ENCODE results near the gene ANTXR1.

ANTXR1 gene

DNA sequence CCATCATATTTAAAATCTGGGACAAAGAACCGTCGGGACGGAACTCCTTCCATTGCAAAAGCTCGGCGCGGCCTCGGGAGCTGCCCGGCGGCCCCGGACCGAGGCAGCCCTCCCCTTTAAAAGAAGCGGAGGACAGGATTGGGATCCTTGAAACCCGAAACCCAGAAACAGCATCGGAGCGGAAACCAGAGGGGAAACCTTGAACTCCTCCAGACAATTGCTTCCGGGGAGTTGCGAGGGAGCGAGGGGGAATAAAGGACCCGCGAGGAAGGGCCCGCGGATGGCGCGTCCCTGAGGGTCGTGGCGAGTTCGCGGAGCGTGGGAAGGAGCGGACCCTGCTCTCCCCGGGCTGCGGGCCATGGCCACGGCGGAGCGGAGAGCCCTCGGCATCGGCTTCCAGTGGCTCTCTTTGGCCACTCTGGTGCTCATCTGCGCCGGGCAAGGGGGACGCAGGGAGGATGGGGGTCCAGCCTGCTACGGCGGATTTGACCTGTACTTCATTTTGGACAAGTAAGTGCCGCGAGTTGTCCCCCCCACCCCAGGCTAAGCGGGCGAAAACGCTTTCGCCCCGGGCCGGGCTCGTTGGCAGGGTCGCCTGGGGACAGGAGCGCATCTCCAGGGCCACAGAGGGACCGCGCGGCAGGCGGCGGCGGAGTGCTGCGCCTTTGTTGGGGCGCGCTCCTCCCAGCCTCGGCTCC lies at the start of gene ANTXR1:
ANTXR1 (plus strand) TSS at position 38 of the 698 bp plus-strand sequence; CDS start at position 359, 321 bp downstream.
- no peak for DNase-seq (ENCODE audit: low read depth in 1 of 2, low spot score in 1 of 2)

DNA sequence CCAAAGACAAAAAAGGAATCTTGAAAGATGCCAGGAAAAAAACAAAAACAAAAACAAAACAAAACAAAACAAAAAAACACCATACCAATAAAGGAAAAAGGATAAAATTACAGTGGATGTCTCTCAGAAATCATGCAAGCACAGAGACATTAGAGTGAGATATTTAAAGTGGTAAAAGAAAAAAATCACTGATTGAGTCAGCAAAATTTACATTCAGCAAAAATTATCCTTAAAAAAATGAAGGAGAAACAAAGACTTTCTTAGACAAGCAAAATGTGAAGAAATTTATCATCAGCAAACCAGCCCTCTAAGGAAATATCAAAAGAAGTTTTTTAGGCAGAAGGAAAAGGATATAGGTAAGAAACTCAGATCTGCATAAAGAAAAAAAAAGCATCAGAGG lies 48.7 kb upstream of the ANTXR1 start:
- DNase-seq (ENCODE audit: low read depth in 1 of 2, low spot score in 1 of 2) = no peak

GRCh38 chr2:68968221-68968620 lies 44.8 kb upstream of the ANTXR1 start:
- DNase-seq (ENCODE audit: low read depth in 1 of 2, low spot score in 1 of 2) = no peak

- no peak for DNase-seq (ENCODE audit: low read depth in 1 of 2, low spot score in 1 of 2)
Observed at GRCh38 chr2:68969736-68970490, 43.1 kb upstream of the ANTXR1 start.

DNA sequence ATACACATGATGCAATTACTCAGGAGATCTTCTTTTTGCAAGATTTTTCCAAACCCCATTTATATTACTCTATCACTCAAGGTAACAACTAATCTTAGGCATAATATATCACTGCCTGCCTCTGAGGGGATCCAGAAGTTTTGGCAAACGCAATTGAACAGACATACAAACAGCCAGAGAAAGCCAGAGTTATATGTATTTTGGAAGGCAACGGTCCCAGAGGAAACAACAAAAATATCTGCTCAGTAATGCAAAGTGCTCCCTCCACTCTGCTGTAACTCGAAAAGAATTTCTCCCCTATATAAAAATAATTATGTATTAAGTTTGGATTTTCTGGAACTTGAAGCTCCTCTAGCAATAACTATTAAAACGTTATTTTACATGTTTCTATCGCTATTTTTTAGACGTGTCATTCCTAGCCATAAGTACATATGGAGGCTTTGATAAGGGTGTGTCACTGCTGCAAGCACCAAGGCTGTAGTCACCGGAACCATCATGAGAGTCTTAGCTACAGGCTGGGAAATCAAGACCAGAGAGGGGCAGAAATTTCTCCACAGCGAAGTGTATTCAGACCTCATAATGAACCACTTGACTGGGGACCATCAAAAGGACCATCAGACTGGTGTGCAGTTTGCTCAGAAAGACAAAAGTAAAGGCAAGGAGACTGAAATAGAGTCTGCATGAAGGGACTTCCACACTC lies 42.3 kb upstream of the ANTXR1 start:
- DNase-seq (ENCODE audit: low read depth in 1 of 2, low spot score in 1 of 2) = no peak

DNA sequence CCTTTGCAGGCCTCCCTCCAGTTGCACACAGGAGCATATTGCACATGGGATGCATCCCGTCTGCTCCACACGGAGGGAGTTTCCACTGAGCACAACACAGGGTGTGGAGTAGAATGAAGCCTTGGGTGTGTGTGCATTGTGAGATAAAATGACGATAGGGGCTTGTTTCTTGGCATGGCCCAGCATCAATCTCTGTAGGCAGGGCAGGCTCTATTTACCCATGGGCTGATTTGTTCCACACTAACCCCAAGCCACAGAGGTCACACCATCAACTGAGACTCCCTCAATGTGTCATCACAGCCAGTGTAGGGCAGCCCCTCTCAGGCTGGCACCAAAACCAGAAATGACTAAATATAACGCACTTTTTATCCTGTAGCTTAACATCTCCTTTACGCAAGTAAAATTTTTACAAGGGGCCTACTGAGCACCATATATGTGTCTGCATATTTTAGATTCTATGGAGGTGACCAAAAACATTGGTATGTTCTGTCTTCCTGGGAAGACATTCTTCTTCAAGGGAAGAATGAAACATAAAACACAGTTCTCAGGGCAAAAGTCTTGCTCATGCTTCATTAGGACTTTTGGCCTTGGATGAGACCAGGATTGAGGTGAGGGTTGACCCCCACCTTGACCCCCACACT lies 41.3 kb upstream of the ANTXR1 start:
- no peak for DNase-seq (ENCODE audit: low read depth in 1 of 2, low spot score in 1 of 2)

DNA sequence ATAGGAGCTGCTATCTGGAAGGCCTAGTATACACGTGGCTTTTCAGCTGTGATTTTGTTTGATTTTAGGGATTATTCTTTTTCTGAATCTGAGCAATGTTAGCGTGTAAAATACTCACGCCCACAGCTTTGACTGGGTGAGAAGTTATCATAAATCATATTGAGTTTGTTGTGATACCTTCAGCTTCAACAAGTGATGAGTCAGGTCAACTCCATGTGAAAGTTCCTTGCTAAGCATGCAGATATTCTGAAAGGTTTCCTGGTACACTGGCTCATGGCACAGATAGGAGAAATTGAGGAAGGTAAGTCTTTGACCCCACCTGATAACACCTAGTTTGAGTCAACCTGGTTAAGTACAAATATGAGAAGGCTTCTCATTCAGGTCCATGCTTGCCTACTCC lies 38.7 kb upstream of the ANTXR1 start, which contains the start of gene GKN1:
GKN1 (plus strand) TSS at position 386 of the 400 bp plus-strand sequence. CDS start 42 bp downstream, outside the sequence.
- no peak for DNase-seq (ENCODE audit: low read depth in 1 of 2, low spot score in 1 of 2)

- DNase-seq (ENCODE audit: low read depth in 1 of 2, low spot score in 1 of 2) = no peak
Observed at GRCh38 chr2:68974946-68975665, 37.9 kb upstream of the ANTXR1 start.

DNA sequence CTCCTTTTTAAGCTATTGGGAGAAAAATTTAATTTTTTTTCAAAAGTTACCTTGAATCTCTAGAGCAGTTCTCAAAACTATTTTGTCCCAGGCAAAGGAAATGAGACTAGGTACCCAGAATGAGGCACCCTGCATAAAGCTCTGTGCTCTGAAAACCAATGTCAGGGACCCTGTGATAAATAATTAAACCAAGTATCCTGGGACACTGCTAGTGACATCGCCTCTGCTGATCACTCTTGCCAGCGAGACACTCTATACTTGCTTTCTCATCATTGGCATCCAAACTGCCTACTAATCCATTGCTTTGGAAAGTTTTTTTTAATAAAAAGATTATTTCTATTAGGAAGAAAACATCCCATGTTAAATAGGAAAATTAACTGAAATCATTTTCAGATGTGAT lies 37.1 kb upstream of the ANTXR1 start:
- DNase-seq (ENCODE audit: low read depth in 1 of 2, low spot score in 1 of 2) = no peak

DNA sequence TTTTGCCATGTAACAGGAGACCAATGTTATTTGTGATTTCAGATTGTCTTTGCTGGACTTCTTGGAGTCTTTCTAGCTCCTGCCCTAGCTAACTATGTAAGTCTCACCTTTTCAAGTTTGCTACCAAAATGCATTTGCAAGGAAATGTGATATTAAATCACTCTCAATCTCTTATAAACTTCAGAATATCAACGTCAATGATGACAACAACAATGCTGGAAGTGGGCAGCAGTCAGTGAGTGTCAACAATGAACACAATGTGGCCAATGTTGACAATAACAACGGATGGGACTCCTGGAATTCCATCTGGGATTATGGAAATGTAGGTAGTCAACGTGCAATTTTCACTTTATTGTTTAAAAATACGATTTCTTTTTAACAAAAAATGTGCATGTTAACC lies 35.5 kb upstream of the ANTXR1 start:
- no peak for DNase-seq (ENCODE audit: low read depth in 1 of 2, low spot score in 1 of 2)

GRCh38 chr2:68978098-68978497 lies 34.9 kb upstream of the ANTXR1 start:
- no peak for DNase-seq (ENCODE audit: low read depth in 1 of 2, low spot score in 1 of 2)

GRCh38 chr2:68980956-68981355 lies 32.0 kb upstream of the ANTXR1 start:
- DNase-seq (ENCODE audit: low read depth in 1 of 2, low spot score in 1 of 2) = no peak

- no peak for DNase-seq (ENCODE audit: low read depth in 1 of 2, low spot score in 1 of 2)
Observed at GRCh38 chr2:68987021-68987503, 25.9 kb upstream of the ANTXR1 start.

DNA sequence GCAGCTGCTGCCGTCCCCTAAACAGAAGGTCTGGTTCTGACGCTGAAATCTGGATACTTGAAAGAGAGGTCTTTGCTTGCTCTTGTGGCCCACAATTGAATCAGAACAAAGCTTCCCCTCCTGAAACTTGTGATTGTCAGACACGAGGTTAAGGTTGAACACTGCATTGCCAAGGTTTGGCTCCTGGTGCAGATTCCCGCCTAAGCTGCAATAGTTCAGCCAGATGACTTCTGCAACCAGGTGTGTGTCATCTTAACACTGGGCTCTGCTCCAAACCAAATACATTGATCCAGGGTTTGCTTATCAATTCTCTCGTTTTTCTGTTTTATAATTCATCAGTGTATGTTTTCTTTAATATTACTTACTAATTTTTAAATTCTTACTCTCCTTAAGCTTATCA lies 23.9 kb upstream of the ANTXR1 start:
- DNase-seq (ENCODE audit: low read depth in 1 of 2, low spot score in 1 of 2) = no peak

GRCh38 chr2:68992341-68992740 lies 20.6 kb upstream of the ANTXR1 start:
- DNase-seq (ENCODE audit: low read depth in 1 of 2, low spot score in 1 of 2) = no peak

DNA sequence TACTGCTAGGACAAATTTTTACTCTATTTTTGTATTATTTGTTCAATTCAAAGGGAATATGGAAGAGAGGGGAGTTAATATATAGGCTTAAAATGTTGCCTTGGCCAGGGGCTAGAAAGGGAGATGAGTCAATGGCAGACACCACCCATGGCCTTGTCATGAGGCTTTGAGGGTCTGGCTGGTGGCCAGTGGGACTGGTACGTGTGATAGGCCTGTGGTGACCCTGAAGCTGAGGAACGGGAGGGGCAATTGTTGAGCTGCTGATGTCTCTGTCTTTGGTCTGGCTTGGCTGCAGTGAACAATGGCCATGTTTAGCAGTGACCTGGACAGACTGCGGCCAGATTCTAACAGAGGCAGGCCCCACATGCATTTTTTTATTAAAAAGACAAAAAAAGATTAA lies 20.0 kb upstream of the ANTXR1 start:
- DNase-seq (ENCODE audit: low read depth in 1 of 2, low spot score in 1 of 2) = no peak

GRCh38 chr2:68993660-68994059 lies 19.3 kb upstream of the ANTXR1 start:
- no peak for DNase-seq (ENCODE audit: low read depth in 1 of 2, low spot score in 1 of 2)

DNA sequence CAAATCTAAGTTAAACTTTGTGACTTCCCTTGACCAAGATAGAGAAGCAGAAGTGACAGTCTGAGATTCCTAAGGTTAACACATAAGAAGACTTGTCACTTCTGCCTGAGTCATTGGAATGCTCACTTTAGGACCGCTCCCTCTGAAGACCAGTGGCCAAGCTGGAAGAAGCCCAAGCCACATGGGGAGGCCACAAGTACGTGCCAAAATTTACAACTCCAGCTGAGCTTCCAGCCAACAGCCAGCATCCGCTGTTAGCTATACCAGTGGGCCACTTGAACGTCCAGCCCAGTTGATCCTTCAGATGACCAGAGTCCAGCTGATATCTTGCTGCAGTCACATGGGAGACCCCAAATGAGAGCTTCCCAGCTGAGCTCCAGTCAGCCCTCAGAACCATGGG lies 18.1 kb upstream of the ANTXR1 start:
- DNase-seq (ENCODE audit: low read depth in 1 of 2, low spot score in 1 of 2) = no peak

GRCh38 chr2:68995916-68996315 lies 17.1 kb upstream of the ANTXR1 start:
- no peak for DNase-seq (ENCODE audit: low read depth in 1 of 2, low spot score in 1 of 2)

DNA sequence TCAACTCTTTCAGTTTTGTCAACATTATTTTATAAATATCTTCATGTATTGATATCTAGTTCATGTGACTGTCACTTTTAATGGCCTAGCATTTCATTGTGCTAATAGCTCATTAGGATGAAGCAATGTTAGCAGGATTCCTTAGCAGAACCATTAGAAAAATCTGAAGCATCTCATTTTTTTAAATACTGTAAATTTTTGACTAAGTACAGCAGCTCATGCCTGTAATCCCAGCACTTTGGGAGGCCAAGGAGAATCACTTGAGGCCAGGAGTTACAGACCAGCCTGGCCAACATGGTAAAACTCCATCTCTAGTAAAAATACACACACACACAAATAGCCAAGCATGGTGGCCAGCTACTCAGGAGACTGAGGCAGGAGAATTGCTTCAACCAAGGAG lies 15.6 kb upstream of the ANTXR1 start:
- no peak for DNase-seq (ENCODE audit: low read depth in 1 of 2, low spot score in 1 of 2)

DNA sequence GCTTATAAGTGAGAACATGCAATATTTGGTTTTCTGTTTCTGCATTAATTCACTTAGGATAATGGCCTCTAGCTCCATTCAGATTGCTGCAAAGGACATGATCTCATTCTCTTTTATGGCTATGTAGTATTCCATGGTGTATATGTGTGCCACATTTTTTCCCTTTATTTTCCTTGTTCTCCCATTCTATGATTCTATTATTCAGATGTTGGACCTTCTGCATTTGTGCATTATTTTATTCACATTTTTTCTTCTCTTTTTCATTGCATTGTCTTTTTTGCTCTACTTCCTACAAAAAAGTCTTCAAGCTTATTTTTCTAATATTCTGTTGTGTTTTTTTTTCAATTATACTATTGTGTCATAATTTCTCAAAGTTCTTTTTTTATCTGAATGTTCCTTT lies 11.1 kb upstream of the ANTXR1 start:
- DNase-seq (ENCODE audit: low read depth in 1 of 2, low spot score in 1 of 2) = no peak
